HG02884 (cell line): Measurements from ENCODE around the gene TNFSF11.

Experiments
- ATAC-seq: cut with Tn5 transposase; IDR thresholded peaks from one replicate; pipeline ENCODE4 v1.9.1; 2021; ENCODE audit warnings: mild to moderate bottlenecking, moderate library complexity; ENCODE audit not compliant: unreplicated experiment

TNFSF11 gene

DNA sequence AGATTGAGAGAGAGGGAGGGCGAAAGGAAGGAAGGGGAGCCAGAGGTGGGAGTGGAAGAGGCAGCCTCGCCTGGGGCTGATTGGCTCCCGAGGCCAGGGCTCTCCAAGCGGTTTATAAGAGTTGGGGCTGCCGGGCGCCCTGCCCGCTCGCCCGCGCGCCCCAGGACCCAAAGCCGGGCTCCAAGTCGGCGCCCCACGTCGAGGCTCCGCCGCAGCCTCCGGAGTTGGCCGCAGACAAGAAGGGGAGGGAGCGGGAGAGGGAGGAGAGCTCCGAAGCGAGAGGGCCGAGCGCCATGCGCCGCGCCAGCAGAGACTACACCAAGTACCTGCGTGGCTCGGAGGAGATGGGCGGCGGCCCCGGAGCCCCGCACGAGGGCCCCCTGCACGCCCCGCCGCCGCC, at the start of gene TNFSF11:
Gene TNFSF11 (plus strand): TSS at position 142 of the 400 bp plus-strand sequence. CDS start 152 bp downstream, at position 294.
- peak; percentile 32 for ATAC-seq

GRCh38 chr13:42524487-42525034, 49.4 kb upstream of the TNFSF11 start:
- ATAC-seq = no peak

- ATAC-seq = no peak
Observed at GRCh38 chr13:42525035-42525504, 48.9 kb upstream of the TNFSF11 start.

- no peak for ATAC-seq
Observed at GRCh38 chr13:42526276-42526675, 47.7 kb upstream of the TNFSF11 start.

DNA sequence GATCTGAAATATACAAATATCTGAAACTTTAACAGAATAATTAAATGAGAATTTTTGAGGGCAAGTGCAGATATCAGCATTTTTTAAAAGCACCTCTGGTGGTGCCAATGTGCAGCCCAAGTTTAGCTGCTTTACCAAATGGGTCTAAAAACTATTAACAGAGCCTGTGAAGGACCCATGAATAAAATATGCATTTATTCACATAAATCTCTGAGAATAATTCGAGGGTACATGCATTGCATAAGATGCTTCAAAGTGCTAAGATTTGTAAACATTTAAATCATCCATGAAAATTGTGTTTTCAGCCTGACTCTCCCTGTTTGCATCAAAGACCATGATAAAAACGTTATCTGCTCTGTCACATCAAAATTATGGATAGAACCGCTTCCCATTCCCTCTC, 47.1 kb upstream of the TNFSF11 start:
- no peak for ATAC-seq

GRCh38 chr13:42532561-42533335, 41.2 kb upstream of the TNFSF11 start:
- peak; percentile 57 for ATAC-seq

GRCh38 chr13:42533336-42533591, 40.7 kb upstream of the TNFSF11 start:
- ATAC-seq = no peak

- ATAC-seq = no peak
Observed at GRCh38 chr13:42534785-42535184, 39.2 kb upstream of the TNFSF11 start.

GRCh38 chr13:42538996-42539395, 35.0 kb upstream of the TNFSF11 start:
- no peak for ATAC-seq

DNA sequence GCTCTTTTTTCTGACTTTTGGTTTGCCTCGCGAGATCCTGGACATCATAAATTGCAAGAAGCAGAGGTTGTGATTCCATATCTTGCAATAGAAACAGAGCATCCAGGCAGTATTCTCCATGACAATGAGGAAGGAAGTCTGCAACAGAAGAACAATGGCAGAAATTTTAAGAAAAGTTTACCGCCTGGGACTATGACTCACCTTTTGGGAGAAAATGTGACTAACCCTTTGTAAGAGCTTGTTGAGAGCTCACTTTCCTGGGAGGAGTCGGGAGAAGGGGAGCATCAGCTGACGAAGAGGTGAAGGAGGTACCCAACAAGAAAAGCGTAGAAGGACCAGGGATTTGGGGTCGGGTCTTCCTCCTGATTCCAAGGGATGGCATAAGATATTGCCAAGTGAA, 34.3 kb upstream of the TNFSF11 start:
- no peak for ATAC-seq

- ATAC-seq = no peak
Observed at GRCh38 chr13:42543215-42543797, 30.6 kb upstream of the TNFSF11 start.

- no peak for ATAC-seq
Observed at GRCh38 chr13:42544246-42544926, 29.6 kb upstream of the TNFSF11 start.

DNA sequence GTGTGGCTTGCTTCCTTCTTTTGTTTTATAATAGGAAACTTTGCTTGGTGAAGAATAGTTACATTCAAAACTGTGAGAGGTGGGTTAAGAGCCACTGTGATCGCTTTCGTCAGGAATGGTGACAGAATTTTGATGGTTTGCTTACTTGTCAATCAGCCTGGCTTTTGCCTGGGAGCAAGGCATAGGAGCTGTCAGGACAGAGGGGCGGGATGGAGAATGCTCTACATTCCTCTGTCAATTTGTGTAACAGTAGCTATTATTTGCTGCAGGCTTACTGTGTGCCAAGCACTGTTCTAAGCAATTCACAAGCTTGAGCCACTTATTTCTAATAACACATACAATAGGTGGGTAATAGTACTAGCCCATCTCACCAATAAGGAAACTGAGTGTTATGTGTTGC, 28.1 kb upstream of the TNFSF11 start:
- ATAC-seq = no peak

DNA sequence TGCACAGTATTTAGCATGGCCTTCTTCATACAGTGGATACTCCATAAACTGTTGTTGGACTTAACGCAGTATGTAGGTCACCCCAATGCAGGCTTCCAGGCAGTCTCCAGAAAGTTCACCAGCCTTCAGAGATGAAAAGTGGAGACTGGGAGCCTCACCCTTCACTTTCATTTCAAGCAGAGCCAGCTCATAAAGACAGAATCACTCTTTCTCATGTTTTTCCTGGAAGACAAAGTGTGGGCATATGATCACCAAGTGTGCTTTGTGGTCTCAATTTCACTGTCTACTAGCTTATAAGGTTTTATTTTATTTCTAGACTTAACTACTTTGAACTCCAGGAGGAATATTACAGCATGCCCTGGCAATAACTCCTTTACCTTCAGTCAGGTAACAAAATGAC, 26.3 kb upstream of the TNFSF11 start:
- no peak for ATAC-seq

DNA sequence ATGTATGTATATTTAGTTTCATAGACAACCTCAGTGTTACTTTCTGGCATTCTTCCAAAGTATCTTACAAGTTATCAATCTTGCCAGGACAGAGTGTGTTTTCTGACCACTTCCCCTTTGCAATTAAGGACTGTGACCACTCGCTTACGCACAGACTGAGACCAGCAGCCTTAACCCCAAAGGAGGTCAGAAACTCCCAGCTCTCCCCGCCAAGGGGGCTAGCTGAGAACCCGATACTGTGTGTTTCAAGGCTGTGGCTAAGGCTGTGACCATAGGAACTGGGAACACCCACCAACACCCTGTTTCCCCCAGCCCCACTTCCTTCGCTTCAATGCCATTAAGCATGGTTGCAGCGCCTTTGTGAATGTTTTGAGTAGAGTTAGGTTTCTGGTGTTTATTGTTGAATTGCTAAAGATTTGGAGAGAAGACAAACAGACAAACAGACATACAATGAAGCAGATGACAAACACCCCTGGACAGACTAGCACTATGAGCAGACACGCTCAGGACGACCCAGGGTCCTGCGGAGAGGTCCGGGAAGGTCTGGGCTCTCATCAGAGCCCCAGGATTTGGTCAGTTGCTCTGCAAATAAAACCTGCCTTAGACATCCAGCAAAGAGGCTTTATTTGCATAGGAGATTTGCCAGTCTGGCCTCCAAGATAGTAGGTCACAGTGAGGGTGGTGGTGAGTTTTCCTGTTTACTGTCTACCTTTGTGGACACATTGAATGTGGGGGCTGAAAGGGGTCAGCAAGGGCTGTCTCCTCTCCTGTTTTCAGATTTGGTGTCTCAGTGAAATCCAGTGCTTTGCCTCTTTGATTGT, 25.0 kb upstream of the TNFSF11 start:
- peak; percentile 84 for ATAC-seq

GRCh38 chr13:42549552-42549936, 24.4 kb upstream of the TNFSF11 start:
- ATAC-seq = no peak

GRCh38 chr13:42551611-42552010, 22.3 kb upstream of the TNFSF11 start:
- ATAC-seq = no peak

GRCh38 chr13:42553098-42554046, 20.6 kb upstream of the TNFSF11 start:
- ATAC-seq = no peak

- ATAC-seq = no peak
Observed at GRCh38 chr13:42559057-42559456, 14.9 kb upstream of the TNFSF11 start.
